ENCODE measurements around the gene BSDC1. TPM values are rescaled to one million over a fixed set of nuclear protein-coding genes. Genes with fewer than 3 reads are reported as not detected.

The BSDC1 gene
- total RNA-seq, 4 donors from 2014 or later: 56.5 to 74.2 (median 70.0) TPM

- H3K36me3 ChIP-seq: peaks cover 0 to 100% of the 10 kb centered on the region in 2 donors
- TF ChIP-seq CTCF (IDR thresholded peaks at IDR 0.05): no peak
- TF ChIP-seq POLR2AphosphoS5 (IDR thresholded peaks at IDR 0.05): no peak
- TF ChIP-seq POLR2A (IDR thresholded peaks at IDR 0.05): no peak
Measured at GRCh38 chr1:32327204-32327603, 67.0 kb downstream of the BSDC1 start.

GRCh38 chr1:32321712-32322291 is 72.4 kb downstream of the BSDC1 start:
- H3K27me3 ChIP-seq: no peaks in the 10 kb centered on the region
- no peak overlapping the region for H3K27ac ChIP-seq
- peaks cover 0 to 98% of the 10 kb centered on the region in 2 donors for H3K36me3 ChIP-seq
- H3K4me3 ChIP-seq: no peak overlapping the region
- H3K4me1 ChIP-seq: no peaks in the 10 kb centered on the region
- TF ChIP-seq POLR2A (IDR thresholded peaks at IDR 0.05) (no peak), EP300 (IDR thresholded peaks at IDR 0.05) (no peak), POLR2AphosphoS5 (IDR thresholded peaks at IDR 0.05) (no peak), CTCF (IDR thresholded peaks at IDR 0.05) (no peak)
- ATAC-seq: no peak
- 50 to 67% methylated on average over 2 to 3 of the region's 5 CpGs for WGBS, 2 donors (ENCODE audit: low coverage in 1 of 2)
- no peaks in the 10 kb centered on the region for H3K9me3 ChIP-seq

More at GRCh38 chr1:32327204-32327603, 67.0 kb downstream of the BSDC1 start:
- Histone ChIP-seq H3K27me3 (no peaks in the 10 kb centered on the region), H3K9me3 (no peaks in the 10 kb centered on the region), H3K27ac (no peak overlapping the region), H3K4me1 (no peaks in the 10 kb centered on the region), H3K4me3 (no peak overlapping the region)
- 90% methylated on average over 2 of the region's 11 CpGs; no CpG with 5 or more reads in 1 of the 2 donors for WGBS, 2 donors (ENCODE audit: low coverage in 1 of 2)
- no peak for ATAC-seq

GRCh38 chr1:32318127-32318869 is 75.9 kb downstream of the BSDC1 start:
- H3K27ac ChIP-seq: no peak overlapping the region
- H3K27me3 ChIP-seq: no peaks in the 10 kb centered on the region
- TF ChIP-seq EP300 (IDR thresholded peaks at IDR 0.05) (no peak), POLR2A (IDR thresholded peaks at IDR 0.05) (no peak), CTCF (IDR thresholded peaks at IDR 0.05) (no peak), POLR2AphosphoS5 (IDR thresholded peaks at IDR 0.05) (no peak)
- peaks cover 0 to 67% of the 10 kb centered on the region in 2 donors for H3K36me3 ChIP-seq
- H3K4me3 ChIP-seq: no peak overlapping the region
- 98 to 100% methylated on average over 5 to 7 of the region's 10 CpGs for WGBS, 2 donors (ENCODE audit: low coverage in 1 of 2)
- ATAC-seq: no peak
- peaks cover 0 to 4% (median 0%) of the 10 kb centered on the region in 3 donors for H3K4me1 ChIP-seq
- H3K9me3 ChIP-seq: no peaks in the 10 kb centered on the region

GRCh38 chr1:32316903-32317277 is 77.4 kb downstream of the BSDC1 start:
- H3K27ac ChIP-seq: no peak overlapping the region
- peaks cover 0 to 52% of the 10 kb centered on the region in 2 donors for H3K36me3 ChIP-seq
- TF ChIP-seq POLR2AphosphoS5 (IDR thresholded peaks at IDR 0.05) (no peak), EP300 (IDR thresholded peaks at IDR 0.05) (no peak), POLR2A (IDR thresholded peaks at IDR 0.05) (no peak), CTCF (IDR thresholded peaks at IDR 0.05) (no peak)
- H3K4me1 ChIP-seq: peaks cover 0 to 4% (median 0%) of the 10 kb centered on the region in 3 donors
- no peaks in the 10 kb centered on the region for H3K9me3 ChIP-seq
- H3K27me3 ChIP-seq: no peaks in the 10 kb centered on the region
- no peak overlapping the region for H3K4me3 ChIP-seq
- no peak for ATAC-seq
- WGBS, 2 donors (ENCODE audit: low coverage in 1 of 2): 80 to 84% methylated on average over 1 to 3 of the region's 3 CpGs

Other genes with a start within 250 kb of the BSDC1 start
- gene TXLNA, start 214.8 kb downstream of the BSDC1 start, total RNA-seq: 10 to 100 TPM; 44.7 to 86.6 (median 67.3) TPM
- gene CCDC28B, start 193.8 kb downstream of the BSDC1 start, total RNA-seq: 1 to 10 TPM; 2.7 to 8.0 (median 5.6) TPM
- gene IQCC, start 188.8 kb downstream of the BSDC1 start, total RNA-seq: 1 to 10 TPM in 2 of 4 donors, under 1 TPM in 2; 0.69 to 1.9 (median 1.3) TPM
- not detected for gene DCDC2B, start 185.4 kb downstream of the BSDC1 start, total RNA-seq
- 10 to 100 TPM in 2 of 4 donors, 1 to 10 TPM in 2; 3.5 to 17.9 (median 9.9) TPM for gene TMEM234, start 172.1 kb downstream of the BSDC1 start, total RNA-seq
- 100 to 1,000 TPM; 123 to 224 (median 171) TPM for gene EIF3I, start 172.0 kb downstream of the BSDC1 start, total RNA-seq
- 1 to 10 TPM in 3 of 4 donors, under 1 TPM in 1; 0.40 to 4.4 (median 2.2) TPM for gene FAM167B, start 147.2 kb downstream of the BSDC1 start, total RNA-seq
- 1 to 10 TPM in 2 of 4 donors, under 1 TPM in 2; 0.47 to 3.5 (median 1.2) TPM for gene LCK, start 143.2 kb downstream of the BSDC1 start, total RNA-seq
- 10 to 100 TPM; 49.5 to 60.5 (median 59.5) TPM for gene HDAC1, start 102.4 kb downstream of the BSDC1 start, total RNA-seq
- gene MARCKSL1, start 58.2 kb downstream of the BSDC1 start, total RNA-seq: 1 to 10 TPM; 4.0 to 9.0 (median 7.4) TPM
- 1 to 10 TPM in 3 of 4 donors, under 1 TPM in 1; 0.74 to 7.6 (median 4.9) TPM for gene FAM229A, start 32.0 kb downstream of the BSDC1 start, total RNA-seq
- 1 to 10 TPM in 1 of 4 donors, not detected in 3; 3.6 TPM for gene TSSK3, start 31.9 kb downstream of the BSDC1 start, total RNA-seq
- gene ZBTB8B, start 70.6 kb upstream of the BSDC1 start, total RNA-seq: under 1 TPM in 2 of 4 donors, not detected in 2; under 0.01 to 0.16 TPM
- gene ZBTB8A, start 145.0 kb upstream of the BSDC1 start, total RNA-seq: 10 to 100 TPM in 1 of 4 donors, 1 to 10 TPM in 3; 8.4 to 10.9 (median 9.0) TPM